Inflammatory macrophage treated with lipopolysaccharide for 1 hour (primary cell): ENCODE results near the gene WSB1.

ENCODE experiments used
- DNase-seq, 2 donors: peaks; one replicate each; pipeline ENCODE4 v3.0.0-alpha.2; 2020 to 2022

WSB1 gene

GRCh38 chr17:27362909-27363308 is 69.0 kb downstream of the WSB1 start:
- DNase-seq: no peak

GRCh38 chr17:27363326-27363725 is 69.4 kb downstream of the WSB1 start:
- no peak for DNase-seq
